Stomach (tissue), 4 donors: ENCODE data around the gene F7.

Experiments
- CTCF ChIP-seq, 7 experiments: fragments of 450-650 bp in 4 of 7; fragments of 200-600 bp in 3 of 7; sonication (generic) in 3 of 7; IDR thresholded peaks; one replicate each; pipeline ENCODE4 v1.5.1; 2016 to 2019; ENCODE audit warnings: antibody characterized with exemption in 7 of 7, control low read depth in 2 of 7, mild to moderate bottlenecking in 1 of 7
- POLR2A ChIP-seq, 4 donors: fragments of 450-650 bp; IDR thresholded peaks; one replicate each; pipeline ENCODE4 v1.6.1; 2016; ENCODE audit warnings: antibody characterized with exemption in 4 of 4, control low read depth in 2 of 4, mild to moderate bottlenecking in 1 of 4, moderate library complexity in 1 of 4
- POLR2AphosphoS5 ChIP-seq, 3 donors: sonication (generic); formaldehyde crosslinking; IDR thresholded peaks; one replicate each; pipeline ENCODE4 v1.6.1; 2016; ENCODE audit warnings: antibody characterized with exemption in 3 of 3

DNA sequence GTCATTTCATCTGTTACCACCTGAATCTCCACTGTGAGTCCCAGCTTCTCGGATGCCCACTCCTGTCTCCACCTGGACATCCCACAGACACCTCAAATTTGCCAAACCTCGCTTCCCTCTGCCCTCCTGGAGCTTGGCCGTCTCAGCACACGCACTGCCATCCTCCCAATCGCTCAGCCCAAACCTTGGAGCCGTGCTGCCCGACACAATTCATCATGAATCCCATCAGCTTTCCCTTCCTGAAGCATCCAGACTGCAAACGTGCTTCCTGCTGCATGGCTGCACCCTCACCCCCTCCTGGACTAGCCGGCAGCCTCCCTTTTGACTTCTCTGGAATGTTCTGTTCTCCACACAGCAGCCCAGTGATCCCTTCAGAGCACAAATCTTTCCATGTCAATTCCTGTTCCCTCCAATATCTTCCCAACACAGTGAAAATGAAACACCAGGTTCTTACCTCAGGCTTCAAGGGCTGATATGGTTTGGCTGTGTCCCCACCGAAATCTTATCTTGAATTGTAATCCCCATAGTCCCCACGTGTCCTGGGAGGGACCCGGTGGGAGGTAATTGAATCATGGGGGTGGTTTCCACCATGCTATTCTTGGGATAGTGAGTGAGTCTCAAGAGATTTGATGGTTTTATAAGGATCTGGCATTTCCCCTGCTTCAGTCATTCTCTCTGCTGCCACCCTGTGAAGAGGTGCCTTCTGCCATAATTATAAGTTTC is 51.8 kb downstream of the F7 start:
- no peak for TF ChIP-seq POLR2A (IDR thresholded peaks at IDR 0.05)
- no peak for TF ChIP-seq CTCF (IDR thresholded peaks at IDR 0.05)
- TF ChIP-seq POLR2AphosphoS5 (IDR thresholded peaks at IDR 0.05): no peak
